Tracheal epithelial cell (primary cell): ENCODE data around the gene NOTCH3. TPM values are rescaled to one million over a fixed set of nuclear protein-coding genes. Genes with fewer than 3 reads are reported as not detected.

Source experiments
- total RNA-seq: library from RNA; depleted of rRNA; stranded (reverse); fragments of >200 nt; gene quantifications from 2 replicates; pipeline ENCODE4 v1.2.1, GENCODE V29; 2014

The NOTCH3 gene
- total RNA-seq: 133 and 141 TPM in 2 replicates

GRCh38 chr19:15200553-15201364 lies at the start of gene NOTCH3:
TSS of gene NOTCH3 (minus strand) at chr19:15200995. CDS start at chr19:15200905, 90 bp downstream.

Other genes starting within 250 kb of the NOTCH3 start
- gene SLC1A6, start 221.1 kb downstream of the NOTCH3 start, total RNA-seq: not detected in 2 replicates
- 0.21 and 0.72 TPM in 2 replicates for gene CASP14, start 151.5 kb downstream of the NOTCH3 start, total RNA-seq
- not detected in 2 replicates for gene OR1I1, start 118.8 kb downstream of the NOTCH3 start, total RNA-seq
- 2.1 and 5.8 TPM in 2 replicates for gene SYDE1, start 93.6 kb downstream of the NOTCH3 start, total RNA-seq
- gene EPHX3, start 31.5 kb upstream of the NOTCH3 start, total RNA-seq: 0.21 and 0.72 TPM in 2 replicates
- 8.7 and 13.7 TPM in 2 replicates for gene BRD4, start 131.5 kb upstream of the NOTCH3 start, total RNA-seq
- gene AKAP8, start 178.8 kb upstream of the NOTCH3 start, total RNA-seq: 15.4 and 16.2 TPM in 2 replicates
- 44.8 and 61.2 TPM in 2 replicates for gene AKAP8L, start 218.0 kb upstream of the NOTCH3 start, total RNA-seq
- 8.4 and 8.7 TPM in 2 replicates for gene WIZ, start 249.0 kb upstream of the NOTCH3 start, total RNA-seq